ENCODE results near the gene F2R.
"Not testable (repeated sequence)": the region's sequence is repeated elsewhere in the genome, so short reads cannot be mapped to it uniquely, and the experiment has no call there.

The F2R gene

GRCh38 chr5:76747706-76748105 lies 31.8 kb downstream of the F2R start:
- in situ Hi-C loops (cut with HindIII; ENCODE audit: low sequenced_read_pairs) = no loop called here

GRCh38 chr5:76751291-76751690 lies 35.4 kb downstream of the F2R start:
- in situ Hi-C loops (cut with HindIII; ENCODE audit: low sequenced_read_pairs) = no loop called here

- in situ Hi-C loops (cut with HindIII; ENCODE audit: low sequenced_read_pairs) = no loop called here
Measured at GRCh38 chr5:76754668-76755078, 38.7 kb downstream of the F2R start.

GRCh38 chr5:76755779-76756637 lies 40.1 kb downstream of the F2R start:
- in situ Hi-C loops (cut with HindIII; ENCODE audit: low sequenced_read_pairs) = no loop called here

GRCh38 chr5:76757049-76757448 lies 41.1 kb downstream of the F2R start:
- in situ Hi-C loops (cut with HindIII; ENCODE audit: low sequenced_read_pairs) = no loop called here

- in situ Hi-C loops (cut with HindIII; ENCODE audit: low sequenced_read_pairs) = not testable (repeated sequence)
Measured at GRCh38 chr5:76761118-76761517, 45.2 kb downstream of the F2R start.

GRCh38 chr5:76762484-76762883 lies 46.6 kb downstream of the F2R start:
- in situ Hi-C loops (cut with HindIII; ENCODE audit: low sequenced_read_pairs) = no loop called here

GRCh38 chr5:76763136-76763535 lies 47.2 kb downstream of the F2R start:
- in situ Hi-C loops (cut with HindIII; ENCODE audit: low sequenced_read_pairs) = no loop called here

- in situ Hi-C loops (cut with HindIII; ENCODE audit: low sequenced_read_pairs) = no loop called here
Measured at GRCh38 chr5:76764374-76764773, 48.4 kb downstream of the F2R start.

GRCh38 chr5:76765249-76765648 lies 49.3 kb downstream of the F2R start:
- in situ Hi-C loops (cut with HindIII; ENCODE audit: low sequenced_read_pairs) = no loop called here

GRCh38 chr5:76766746-76767145 lies 50.8 kb downstream of the F2R start:
- in situ Hi-C loops (cut with HindIII; ENCODE audit: low sequenced_read_pairs) = no loop called here

- in situ Hi-C loops (cut with HindIII; ENCODE audit: low sequenced_read_pairs) = not testable (repeated sequence)
Measured at GRCh38 chr5:76771041-76771440, 55.1 kb downstream of the F2R start.

- in situ Hi-C loops (cut with HindIII; ENCODE audit: low sequenced_read_pairs) = no loop called here
Measured at GRCh38 chr5:76771705-76772405, 55.9 kb downstream of the F2R start.

- in situ Hi-C loops (cut with HindIII; ENCODE audit: low sequenced_read_pairs) = loop anchor here (5.0 kb wide), 1 partner anchor 64 kb away; no protein-coding TSS in a partner anchor
Measured at GRCh38 chr5:76775921-76776320, 60.0 kb downstream of the F2R start.

GRCh38 chr5:76776391-76776790 lies 60.5 kb downstream of the F2R start:
- in situ Hi-C loops (cut with HindIII; ENCODE audit: low sequenced_read_pairs) = loop anchor here (5.0 kb wide), 1 partner anchor 64 kb away; no protein-coding TSS in a partner anchor

- in situ Hi-C loops (cut with HindIII; ENCODE audit: low sequenced_read_pairs) = not testable (repeated sequence)
Measured at GRCh38 chr5:76780616-76781015, 64.7 kb downstream of the F2R start.

- in situ Hi-C loops (cut with HindIII; ENCODE audit: low sequenced_read_pairs) = no loop called here
Measured at GRCh38 chr5:76781775-76782174, 65.8 kb downstream of the F2R start.

- in situ Hi-C loops (cut with HindIII; ENCODE audit: low sequenced_read_pairs) = no loop called here
Measured at GRCh38 chr5:76782444-76782843, 66.5 kb downstream of the F2R start.

Data from endothelial cell of hepatic sinusoid (primary cell).